ENCODE data around the gene TRIM16.

GRCh38 chr17:15658296-15658695 is 25.8 kb downstream of the TRIM16 start:
- TF ChIP-seq GABPA (IDR thresholded peaks at IDR 0.05; ENCODE audit: low read depth) = no peak
- TF ChIP-seq, protein P1, sequence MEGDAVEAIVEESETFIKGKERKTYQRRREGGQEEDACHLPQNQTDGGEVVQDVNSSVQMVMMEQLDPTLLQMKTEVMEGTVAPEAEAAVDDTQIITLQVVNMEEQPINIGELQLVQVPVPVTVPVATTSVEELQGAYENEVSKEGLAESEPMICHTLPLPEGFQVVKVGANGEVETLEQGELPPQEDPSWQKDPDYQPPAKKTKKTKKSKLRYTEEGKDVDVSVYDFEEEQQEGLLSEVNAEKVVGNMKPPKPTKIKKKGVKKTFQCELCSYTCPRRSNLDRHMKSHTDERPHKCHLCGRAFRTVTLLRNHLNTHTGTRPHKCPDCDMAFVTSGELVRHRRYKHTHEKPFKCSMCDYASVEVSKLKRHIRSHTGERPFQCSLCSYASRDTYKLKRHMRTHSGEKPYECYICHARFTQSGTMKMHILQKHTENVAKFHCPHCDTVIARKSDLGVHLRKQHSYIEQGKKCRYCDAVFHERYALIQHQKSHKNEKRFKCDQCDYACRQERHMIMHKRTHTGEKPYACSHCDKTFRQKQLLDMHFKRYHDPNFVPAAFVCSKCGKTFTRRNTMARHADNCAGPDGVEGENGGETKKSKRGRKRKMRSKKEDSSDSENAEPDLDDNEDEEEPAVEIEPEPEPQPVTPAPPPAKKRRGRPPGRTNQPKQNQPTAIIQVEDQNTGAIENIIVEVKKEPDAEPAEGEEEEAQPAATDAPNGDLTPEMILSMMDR (IDR thresholded peaks at IDR 0.05; ENCODE audit: insufficient read depth, low read length) = no peak
- no peak for TF ChIP-seq POLR2AphosphoS5 (IDR thresholded peaks at IDR 0.05; ENCODE audit: low read depth)

All from HL-60 (cell line).